K562 (cell line): ENCODE measurements around the gene DOK3. TPM values are rescaled to one million over a fixed set of nuclear protein-coding genes. Genes with fewer than 3 reads are reported as not detected.

ENCODE experiments used
- BCOR ChIP-seq: fragments of 450-650 bp; IDR thresholded peaks from 2 replicates; pipeline ENCODE4 v1.6.1; 2016
- BRD4 ChIP-seq: fragments of 200-600 bp; sonication (generic); IDR thresholded peaks from 2 replicates; pipeline ENCODE4 v1.6.1; 2017; ENCODE audit warnings: inconsistent platforms
- CBFA2T2 ChIP-seq: fragments of 450-650 bp; conservative IDR thresholded peaks from 2 replicates; pipeline ENCODE4 v1.6.1; 2017; ENCODE audit warnings: mild to moderate bottlenecking
- DIDO1 ChIP-seq: fragments of 450-650 bp; IDR thresholded peaks from 2 replicates; pipeline ENCODE4 v1.6.1; 2016; ENCODE audit warnings: low read depth, missing biosample characterization, missing genetic modification characterization
- ETV6 ChIP-seq, 3 experiments: fragments of 150-350 bp in 1 of 3; sonication (generic) in 1 of 3; formaldehyde crosslinking in 1 of 3; IDR thresholded peaks; 2 replicates each; pipeline versions ENCODE4 v1.6.1 to v1.8.0; 2014 to 2022; ENCODE audit warnings: borderline replicate concordance in 2 of 3, low read depth in 2 of 3, antibody characterized with exemption in 1 of 3, low read length in 1 of 3, mild to moderate bottlenecking in 1 of 3, missing genetic modification reagents in 1 of 3
- HDAC8 ChIP-seq: fragments of 450-650 bp; IDR thresholded peaks from 2 replicates; pipeline ENCODE4 v1.6.1; 2016; ENCODE audit warnings: mild to moderate bottlenecking, missing genetic modification characterization, moderate library complexity, missing compliant biosample characterization
- RBM17 ChIP-seq: fragments of 200-400 bp; formaldehyde crosslinking; IDR thresholded peaks from 2 replicates; pipeline ENCODE4 v1.6.1; 2017; ENCODE audit warnings: low read depth, mild to moderate bottlenecking, low read length, borderline replicate concordance
- RBM22 ChIP-seq: fragments of 200-400 bp; formaldehyde crosslinking; IDR thresholded peaks from 2 replicates; pipeline ENCODE4 v1.6.1; 2018; ENCODE audit warnings: low read length, low read depth; ENCODE audit not compliant: poor library complexity, severe bottlenecking
- SMAD1 ChIP-seq: fragments of 150-350 bp; IDR thresholded peaks from 2 replicates; pipeline ENCODE4 v1.6.1; 2014; ENCODE audit warnings: low read length, low read depth; ENCODE audit not compliant: partially characterized antibody
- TAF15 ChIP-seq: fragments of 200-400 bp; formaldehyde crosslinking; IDR thresholded peaks from 2 replicates; pipeline ENCODE4 v1.6.1; 2017; ENCODE audit warnings: mild to moderate bottlenecking, low read depth, low read length, moderate library complexity
- U2AF2 ChIP-seq: fragments of 200-400 bp; formaldehyde crosslinking; optimal IDR thresholded peaks from 2 replicates; pipeline ENCODE3; 2017; ENCODE audit warnings: low read depth, mild to moderate bottlenecking, low read length
- ZNF174 ChIP-seq: fragments of 250-450 bp; sonication (Bioruptor Pico); IDR thresholded peaks from 2 replicates; pipeline ENCODE4 v1.4.0; 2020; ENCODE audit warnings: mild to moderate bottlenecking
- ZNF316 ChIP-seq: fragments of 450-650 bp; IDR thresholded peaks from 2 replicates; pipeline ENCODE4 v1.6.1; 2016
- polyA plus RNA-seq, 8 experiments: library from polyadenylated mRNA; depleted of rRNA in 4 of 8; stranded (reverse) in 5 of 8; unstranded in 3 of 8; fragments of >200 nt; fragmentation: Nextera tagmentation in 2 of 8; fragmentation: Illumina TruSeq in 1 of 8; extraction: Ambion mirVana in 2 of 8; extraction: Trizol in 1 of 8; gene quantifications; 2 replicates each; pipeline versions ENCODE4 v1.2.1 to v1.2.3, GENCODE V29; 2011 to 2014; ENCODE audit warnings: inconsistent platforms in 1 of 8, missing spikeins in 1 of 8
- total RNA-seq, 7 experiments: library from RNA; depleted of rRNA in 6 of 7; stranded (reverse); fragments of >200 nt in 6 of 7; fragmentation: Illumina TruSeq in 2 of 7; extraction: Trizol in 2 of 7; gene quantifications; 2 replicates each; pipeline versions ENCODE4 v1.2.1 to v1.2.3, GENCODE V29; 2011 to 2021; ENCODE audit warnings: low replicate concordance in 1 of 7
- TF ChIP-seq, protein P1 (sequence below), 3 experiments: fragments of 200-800 bp in 1 of 3; sonication (Bioruptor generic) in 1 of 3; sonication (generic) in 1 of 3; formaldehyde crosslinking in 1 of 3; IDR thresholded peaks; 2 replicates each; pipeline versions ENCODE4 v1.6.1 to v1.8.0; 2016 to 2022; ENCODE audit warnings: mild to moderate bottlenecking in 2 of 3, missing compliant biosample characterization in 2 of 3, missing genetic modification characterization in 2 of 3, missing genetic modification reagents in 1 of 3
- TF ChIP-seq, protein P2 (sequence below): IDR thresholded peaks from 3 replicates; pipeline ENCODE4 v1.6.1; 2011; ENCODE audit warnings: borderline replicate concordance, mild to moderate bottlenecking, moderate library complexity; ENCODE audit not compliant: insufficient read length; ENCODE audit errors: extremely low read depth
- TF ChIP-seq, protein P3 (sequence below): conservative IDR thresholded peaks from 2 replicates; pipeline ENCODE4 v1.6.1; 2011; ENCODE audit warnings: low read depth, mild to moderate bottlenecking, low read length; ENCODE audit not compliant: control insufficient read depth
- TF ChIP-seq, protein P4 (sequence below): sonication (generic); formaldehyde crosslinking; IDR thresholded peaks from 2 replicates; pipeline ENCODE4 v1.8.0; 2022; ENCODE audit warnings: missing genetic modification reagents, mild to moderate bottlenecking, borderline replicate concordance

The DOK3 gene
- total and polyA plus RNA-seq, 9 of the 15 experiments (the other 6 are each of a cell fraction or from before 2014, with no cell fraction given), result 1.3 to 23.0 (median 8.0) TPM

DNA sequence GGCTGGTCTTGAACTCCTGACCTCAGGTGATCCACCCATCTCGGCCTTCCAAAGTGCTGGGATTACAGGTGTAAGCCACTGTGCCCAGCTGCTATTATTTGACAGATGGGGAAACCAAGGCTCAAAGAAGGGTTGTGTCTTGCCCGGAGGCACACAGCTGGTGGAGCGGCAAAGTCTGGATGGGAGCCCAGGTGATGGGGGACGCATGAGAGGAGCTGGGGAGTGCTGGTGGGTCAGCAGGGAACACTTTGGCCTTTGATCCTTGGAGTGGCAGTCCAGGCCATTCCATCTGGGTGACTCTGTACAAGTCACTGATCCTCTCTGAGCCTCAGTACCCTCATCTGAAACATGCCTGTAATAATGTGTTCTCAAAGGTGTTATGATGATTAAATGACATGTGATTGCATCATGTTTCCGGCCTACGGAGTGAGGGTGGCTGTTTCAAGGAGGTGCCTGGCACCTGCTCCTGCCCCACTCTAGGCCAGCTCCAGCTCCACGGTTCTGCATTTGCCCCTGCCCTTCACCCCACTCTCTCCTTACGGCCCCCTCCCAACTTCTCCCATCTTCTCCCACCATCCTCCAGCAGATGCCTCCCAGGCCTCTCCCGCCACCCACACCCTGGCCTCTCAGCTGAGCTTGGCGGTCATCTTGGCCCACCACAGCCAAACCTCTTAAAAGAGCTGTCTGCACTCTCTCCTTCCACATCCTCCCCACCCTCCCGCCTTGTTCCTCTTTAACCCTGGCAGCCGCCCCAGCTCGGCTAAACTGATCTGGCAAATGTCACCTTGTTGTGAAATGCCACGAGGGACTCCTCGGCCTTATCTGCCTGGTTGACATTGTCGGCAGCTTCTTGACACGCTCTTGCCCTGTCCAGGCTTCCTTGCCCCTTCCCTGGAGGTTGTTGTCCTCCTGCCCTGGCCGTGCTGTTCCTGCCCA, 30.6 kb downstream of the DOK3 start (continued):
- TF ChIP-seq ETV6 (IDR thresholded peaks at IDR 0.05; ENCODE audit: borderline replicate concordance in 1 of 2, low read depth in 2 of 2, low read length in 1 of 2) (no peak), ETV6 (CRISPR knock-in tag; IDR thresholded peaks at IDR 0.05; ENCODE audit: borderline replicate concordance) (no peak), ZNF174 (CRISPR knock-in tag) (no peak), RBM22 (no peak), HDAC8 (tag) (0 out of 2 replicates have a peak, but pooled peaks have one; percentile 46), DIDO1 (tag) (no peak), U2AF2 (no peak), BRD4 (no peak; the same call in 1 of the 2 replicates), BCOR (no peak), CBFA2T2 (no peak), TAF15 (no peak), SMAD1 (no peak), RBM17 (no peak), ZNF316 (no peak)
- TF ChIP-seq, protein P1, sequence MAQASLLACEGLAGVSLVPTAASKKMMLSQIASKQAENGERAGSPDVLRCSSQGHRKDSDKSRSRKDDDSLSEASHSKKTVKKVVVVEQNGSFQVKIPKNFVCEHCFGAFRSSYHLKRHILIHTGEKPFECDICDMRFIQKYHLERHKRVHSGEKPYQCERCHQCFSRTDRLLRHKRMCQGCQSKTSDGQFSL (CRISPR knock-in tag; IDR thresholded peaks at IDR 0.05), result no peak; the same call in 1 of the 2 replicates
- TF ChIP-seq, protein P1 (tag; IDR thresholded peaks at IDR 0.05), result 0 out of 4 replicates have a peak, but pooled peaks of 1 of the 2 experiments have one; percentile 22
- TF ChIP-seq, protein P2, sequence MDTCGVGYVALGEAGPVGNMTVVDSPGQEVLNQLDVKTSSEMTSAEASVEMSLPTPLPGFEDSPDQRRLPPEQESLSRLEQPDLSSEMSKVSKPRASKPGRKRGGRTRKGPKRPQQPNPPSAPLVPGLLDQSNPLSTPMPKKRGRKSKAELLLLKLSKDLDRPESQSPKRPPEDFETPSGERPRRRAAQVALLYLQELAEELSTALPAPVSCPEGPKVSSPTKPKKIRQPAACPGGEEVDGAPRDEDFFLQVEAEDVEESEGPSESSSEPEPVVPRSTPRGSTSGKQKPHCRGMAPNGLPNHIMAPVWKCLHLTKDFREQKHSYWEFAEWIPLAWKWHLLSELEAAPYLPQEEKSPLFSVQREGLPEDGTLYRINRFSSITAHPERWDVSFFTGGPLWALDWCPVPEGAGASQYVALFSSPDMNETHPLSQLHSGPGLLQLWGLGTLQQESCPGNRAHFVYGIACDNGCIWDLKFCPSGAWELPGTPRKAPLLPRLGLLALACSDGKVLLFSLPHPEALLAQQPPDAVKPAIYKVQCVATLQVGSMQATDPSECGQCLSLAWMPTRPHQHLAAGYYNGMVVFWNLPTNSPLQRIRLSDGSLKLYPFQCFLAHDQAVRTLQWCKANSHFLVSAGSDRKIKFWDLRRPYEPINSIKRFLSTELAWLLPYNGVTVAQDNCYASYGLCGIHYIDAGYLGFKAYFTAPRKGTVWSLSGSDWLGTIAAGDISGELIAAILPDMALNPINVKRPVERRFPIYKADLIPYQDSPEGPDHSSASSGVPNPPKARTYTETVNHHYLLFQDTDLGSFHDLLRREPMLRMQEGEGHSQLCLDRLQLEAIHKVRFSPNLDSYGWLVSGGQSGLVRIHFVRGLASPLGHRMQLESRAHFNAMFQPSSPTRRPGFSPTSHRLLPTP, result no peak
- TF ChIP-seq, protein P3, sequence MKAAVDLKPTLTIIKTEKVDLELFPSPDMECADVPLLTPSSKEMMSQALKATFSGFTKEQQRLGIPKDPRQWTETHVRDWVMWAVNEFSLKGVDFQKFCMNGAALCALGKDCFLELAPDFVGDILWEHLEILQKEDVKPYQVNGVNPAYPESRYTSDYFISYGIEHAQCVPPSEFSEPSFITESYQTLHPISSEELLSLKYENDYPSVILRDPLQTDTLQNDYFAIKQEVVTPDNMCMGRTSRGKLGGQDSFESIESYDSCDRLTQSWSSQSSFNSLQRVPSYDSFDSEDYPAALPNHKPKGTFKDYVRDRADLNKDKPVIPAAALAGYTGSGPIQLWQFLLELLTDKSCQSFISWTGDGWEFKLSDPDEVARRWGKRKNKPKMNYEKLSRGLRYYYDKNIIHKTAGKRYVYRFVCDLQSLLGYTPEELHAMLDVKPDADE, result no peak
- TF ChIP-seq, protein P4, sequence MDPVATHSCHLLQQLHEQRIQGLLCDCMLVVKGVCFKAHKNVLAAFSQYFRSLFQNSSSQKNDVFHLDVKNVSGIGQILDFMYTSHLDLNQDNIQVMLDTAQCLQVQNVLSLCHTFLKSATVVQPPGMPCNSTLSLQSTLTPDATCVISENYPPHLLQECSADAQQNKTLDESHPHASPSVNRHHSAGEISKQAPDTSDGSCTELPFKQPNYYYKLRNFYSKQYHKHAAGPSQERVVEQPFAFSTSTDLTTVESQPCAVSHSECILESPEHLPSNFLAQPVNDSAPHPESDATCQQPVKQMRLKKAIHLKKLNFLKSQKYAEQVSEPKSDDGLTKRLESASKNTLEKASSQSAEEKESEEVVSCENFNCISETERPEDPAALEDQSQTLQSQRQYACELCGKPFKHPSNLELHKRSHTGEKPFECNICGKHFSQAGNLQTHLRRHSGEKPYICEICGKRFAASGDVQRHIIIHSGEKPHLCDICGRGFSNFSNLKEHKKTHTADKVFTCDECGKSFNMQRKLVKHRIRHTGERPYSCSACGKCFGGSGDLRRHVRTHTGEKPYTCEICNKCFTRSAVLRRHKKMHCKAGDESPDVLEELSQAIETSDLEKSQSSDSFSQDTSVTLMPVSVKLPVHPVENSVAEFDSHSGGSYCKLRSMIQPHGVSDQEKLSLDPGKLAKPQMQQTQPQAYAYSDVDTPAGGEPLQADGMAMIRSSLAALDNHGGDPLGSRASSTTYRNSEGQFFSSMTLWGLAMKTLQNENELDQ (CRISPR knock-in tag), result no peak
